GM21723 (cell line): ENCODE results near the gene IL34.

ENCODE experiments used
- ATAC-seq: cut with Tn5 transposase; IDR thresholded peaks from one replicate; pipeline ENCODE4 v1.9.1; 2021; ENCODE audit warnings: mild to moderate bottlenecking, moderate library complexity; ENCODE audit not compliant: unreplicated experiment

The IL34 gene

DNA sequence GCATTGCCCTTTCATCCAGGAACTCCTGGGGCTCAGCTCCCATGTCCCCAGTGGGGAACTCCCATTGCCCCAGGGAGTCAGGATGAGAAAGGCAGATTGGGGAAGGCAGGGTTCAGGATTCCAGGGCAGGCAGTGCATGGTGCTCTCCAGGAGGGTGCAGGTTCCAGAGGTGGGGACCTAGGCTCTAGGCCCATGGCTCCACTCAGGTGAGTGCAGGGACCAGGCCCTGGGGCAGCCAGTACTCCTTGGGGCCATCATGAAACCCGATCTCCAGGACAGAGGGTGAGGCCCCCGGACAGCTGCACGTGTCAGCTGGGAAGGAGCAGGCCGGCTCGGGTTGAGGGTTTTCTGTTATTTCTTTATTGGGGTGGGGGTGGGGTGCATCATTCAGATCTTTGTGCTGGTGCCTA, 40.7 kb downstream of the IL34 start:
- ATAC-seq = no peak

DNA sequence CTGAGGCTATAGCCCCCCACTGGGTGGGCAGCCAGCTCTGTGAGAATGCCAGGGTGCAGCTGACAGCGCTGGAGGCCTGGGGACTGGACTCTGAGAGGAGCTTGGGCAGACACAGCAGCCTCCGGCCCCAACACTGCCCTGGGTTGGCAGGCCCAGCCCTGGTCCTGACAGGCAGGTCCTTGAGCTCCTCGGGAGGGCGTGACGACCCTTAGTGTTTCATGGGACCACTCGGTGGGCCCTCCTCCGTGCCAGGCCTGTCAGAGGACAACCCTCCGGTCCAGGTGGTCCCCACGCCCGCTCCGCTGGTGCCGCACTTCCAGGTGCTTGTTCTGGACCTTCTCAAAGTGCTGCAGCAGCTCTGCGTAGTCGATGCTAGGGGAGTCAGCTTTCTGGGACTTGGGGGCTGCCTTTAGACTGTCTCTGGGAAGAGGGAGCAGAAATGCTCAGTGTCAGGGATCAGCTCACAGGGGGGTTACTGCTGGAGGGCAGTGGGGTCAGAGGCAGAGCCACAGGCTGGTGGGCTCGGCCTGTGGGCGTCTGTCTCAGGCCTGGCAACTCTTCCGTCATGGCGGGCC, 41.4 kb downstream of the IL34 start:
- no peak for ATAC-seq

DNA sequence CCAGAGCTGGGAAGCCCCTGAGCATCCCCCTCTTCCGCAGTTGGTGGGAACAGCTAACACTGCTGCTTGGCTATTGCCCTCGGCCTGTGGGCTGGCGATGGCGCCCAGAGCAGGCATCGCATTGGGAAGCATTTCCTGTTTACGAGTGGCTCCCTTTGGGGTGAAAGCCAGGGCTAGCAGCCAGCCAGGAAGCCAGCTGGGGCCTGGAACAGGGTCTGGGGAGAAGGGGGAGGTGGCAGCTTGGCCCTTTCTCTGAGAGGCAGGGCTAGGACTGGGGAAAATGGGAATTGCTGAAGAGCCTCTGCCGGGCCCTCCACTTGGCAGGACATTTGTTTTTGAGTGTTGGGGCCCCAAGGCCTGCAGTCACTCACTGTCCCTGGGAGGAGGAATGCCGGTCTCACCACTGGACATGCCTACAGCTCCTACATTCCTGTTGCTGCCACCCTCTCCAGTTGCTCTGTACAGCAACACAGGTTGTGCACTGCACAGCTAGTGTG, 41.9 kb downstream of the IL34 start:
- no peak for ATAC-seq

DNA sequence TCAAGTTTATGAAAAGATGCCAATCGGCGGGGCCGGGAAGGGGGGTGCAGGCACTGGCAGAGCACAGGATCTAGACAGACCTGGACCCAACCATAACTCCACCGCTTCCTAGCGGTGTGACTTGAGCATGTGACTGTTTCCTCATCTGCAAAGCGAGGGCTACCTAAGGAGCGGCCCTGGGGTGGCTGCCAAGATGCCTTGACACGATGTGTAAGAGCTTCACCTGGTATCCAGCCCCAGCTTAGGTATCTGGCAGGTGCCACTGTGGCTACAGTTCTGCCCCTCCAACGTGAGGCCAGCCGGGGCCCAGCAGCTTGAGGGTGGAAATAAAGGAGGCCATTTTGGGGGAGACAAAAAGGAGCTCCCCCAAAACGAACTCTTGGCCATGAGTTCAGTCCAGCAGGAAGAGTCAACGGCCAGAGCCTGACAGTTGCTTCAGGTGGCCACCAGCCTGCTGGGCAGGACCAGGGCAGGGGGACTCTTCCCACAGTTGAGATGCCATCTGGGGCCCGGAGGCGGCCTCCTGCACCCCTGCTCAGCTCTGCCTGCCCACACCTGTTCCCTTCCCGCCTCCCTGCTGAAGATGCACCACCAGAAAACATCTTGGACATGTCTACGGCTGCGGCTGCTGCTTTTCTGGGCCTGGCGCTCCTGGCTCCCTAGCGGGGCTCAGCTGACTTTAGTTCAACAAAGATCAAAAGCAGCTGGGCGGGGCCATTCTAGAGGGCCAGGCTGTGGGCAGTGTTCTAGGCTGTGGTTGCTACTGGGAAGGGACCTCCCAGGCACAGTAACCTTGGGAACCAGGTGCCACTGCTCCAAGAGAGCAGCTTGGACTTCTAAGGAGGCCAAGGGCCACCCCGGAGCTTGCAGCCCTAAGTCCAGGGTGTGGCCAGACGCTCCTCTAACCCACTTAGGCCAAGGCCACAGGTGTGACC, 42.9 kb downstream of the IL34 start:
- no peak for ATAC-seq

DNA sequence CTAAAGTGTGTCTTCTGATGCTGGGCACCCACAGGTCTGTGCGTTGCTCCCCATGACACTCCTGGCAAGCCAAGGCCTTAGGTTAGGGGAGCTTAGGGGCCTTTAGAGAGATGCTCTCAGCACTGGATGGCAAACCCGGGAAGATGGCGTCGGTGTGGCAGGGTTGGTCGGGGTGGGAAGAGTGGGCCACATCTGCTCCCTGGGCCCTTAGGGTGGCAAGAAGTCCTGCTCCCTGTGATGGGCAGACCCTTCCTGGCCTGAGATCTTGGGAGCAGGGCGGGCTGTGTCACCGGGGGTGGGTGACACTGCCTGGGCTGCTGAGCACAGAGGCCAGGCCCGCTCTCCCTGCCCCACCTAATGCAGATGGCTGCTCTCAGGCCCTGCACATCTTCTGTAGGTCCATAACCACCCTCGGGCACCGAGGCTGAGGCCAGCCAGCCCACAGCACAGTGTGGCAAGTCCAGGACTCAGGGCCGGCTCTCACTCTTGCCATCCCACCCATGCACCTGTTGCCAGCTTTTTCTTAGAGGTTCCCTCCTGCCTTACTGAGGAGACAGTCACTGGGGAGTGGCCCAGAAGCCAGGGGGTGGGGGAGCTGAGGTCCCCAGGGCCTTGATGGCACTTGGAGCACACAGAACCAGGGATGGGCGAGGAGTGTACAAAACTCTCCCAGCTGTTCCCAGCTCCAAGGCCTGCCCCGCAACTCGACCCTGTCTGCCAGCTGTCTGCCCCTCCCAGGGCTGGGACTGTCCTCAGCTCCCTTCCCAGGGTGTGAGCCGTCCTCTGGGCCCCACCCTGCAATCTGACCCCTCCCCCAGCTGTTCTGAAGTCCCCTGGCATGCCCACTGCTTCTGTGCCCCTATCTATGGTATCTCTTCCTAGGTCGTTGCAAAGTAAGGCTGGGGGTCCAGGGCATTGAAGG, 43.9 kb downstream of the IL34 start:
- no peak for ATAC-seq

DNA sequence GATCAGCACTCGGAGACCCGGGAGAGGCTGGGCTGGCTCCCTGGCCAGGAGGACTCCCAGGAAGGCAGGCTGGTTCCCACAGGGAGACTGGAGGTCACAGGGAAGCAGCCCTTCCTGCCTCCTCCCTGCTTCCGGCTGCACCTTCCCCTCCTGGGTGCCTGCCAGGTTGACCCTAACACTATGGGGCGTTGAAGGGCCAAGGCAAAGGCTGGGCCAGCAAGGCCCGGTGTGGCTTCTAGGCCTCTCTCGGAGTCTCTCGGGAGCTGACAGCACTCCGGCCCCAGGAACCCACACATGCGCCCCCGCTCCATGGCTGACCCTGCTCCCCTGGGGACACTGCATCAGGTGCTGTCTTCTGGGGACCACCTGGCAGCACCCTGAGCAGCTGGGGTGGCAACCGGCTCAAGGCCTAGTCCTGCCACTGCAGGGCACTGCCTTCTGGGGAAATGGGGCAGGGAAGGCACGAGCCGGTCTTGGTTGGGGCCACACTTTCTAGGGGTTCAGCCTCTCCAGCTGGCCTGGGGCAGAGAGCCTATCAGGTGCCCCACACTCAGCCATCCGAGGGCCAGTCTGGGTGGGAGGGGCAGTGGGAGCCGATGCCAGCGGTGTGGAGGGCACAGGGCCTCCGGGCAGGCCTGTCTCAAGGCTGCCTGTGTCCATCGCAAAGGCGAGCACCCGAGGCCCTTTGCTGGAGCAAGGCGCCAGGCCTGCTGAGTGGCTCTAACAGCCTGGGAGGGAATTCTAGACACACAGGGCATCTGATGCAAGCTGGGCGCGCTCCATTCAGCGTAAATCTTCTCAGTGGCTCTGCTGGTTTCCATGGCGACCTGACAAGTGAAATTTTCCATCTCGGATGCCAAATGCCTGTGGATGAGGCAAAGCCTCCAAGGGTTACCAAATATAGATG, 45.1 kb downstream of the IL34 start:
- no peak for ATAC-seq

DNA sequence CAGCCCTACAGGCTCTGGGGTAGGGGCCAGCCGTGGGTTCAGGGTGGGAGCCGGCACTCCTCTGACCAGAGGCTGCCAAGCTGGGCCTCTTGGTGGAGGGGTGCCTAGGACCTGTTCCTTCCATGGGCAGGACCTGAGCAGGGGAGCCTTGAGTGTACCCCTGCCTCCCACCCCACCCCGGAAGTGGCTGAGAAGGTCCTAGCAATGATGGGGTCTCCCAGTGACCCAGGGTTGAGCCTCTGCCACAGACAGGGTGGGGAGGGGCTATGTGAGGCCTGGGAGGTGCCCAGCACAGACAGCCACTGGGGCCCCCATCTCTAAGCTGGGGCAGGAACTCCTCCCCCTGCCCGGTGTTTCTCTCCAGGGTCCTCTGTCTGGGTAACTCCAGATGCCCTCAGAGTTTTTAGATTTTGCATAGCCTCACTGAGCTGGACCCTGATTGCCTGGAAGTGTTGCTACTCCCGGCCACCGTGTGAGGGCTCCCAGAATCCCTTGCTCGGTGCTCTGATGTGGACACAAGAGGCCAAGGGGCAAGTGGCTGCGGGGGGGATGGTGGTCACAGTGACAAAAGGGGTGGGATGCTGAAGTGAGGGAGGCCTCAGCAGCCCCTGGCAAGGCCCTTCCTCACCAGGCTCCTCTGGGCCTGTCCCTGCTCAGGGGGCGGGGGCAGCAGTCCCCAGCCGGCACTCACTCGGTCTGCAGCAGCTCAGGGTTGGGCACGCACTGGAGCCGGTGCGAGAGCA, 45.9 kb downstream of the IL34 start:
- ATAC-seq = no peak

DNA sequence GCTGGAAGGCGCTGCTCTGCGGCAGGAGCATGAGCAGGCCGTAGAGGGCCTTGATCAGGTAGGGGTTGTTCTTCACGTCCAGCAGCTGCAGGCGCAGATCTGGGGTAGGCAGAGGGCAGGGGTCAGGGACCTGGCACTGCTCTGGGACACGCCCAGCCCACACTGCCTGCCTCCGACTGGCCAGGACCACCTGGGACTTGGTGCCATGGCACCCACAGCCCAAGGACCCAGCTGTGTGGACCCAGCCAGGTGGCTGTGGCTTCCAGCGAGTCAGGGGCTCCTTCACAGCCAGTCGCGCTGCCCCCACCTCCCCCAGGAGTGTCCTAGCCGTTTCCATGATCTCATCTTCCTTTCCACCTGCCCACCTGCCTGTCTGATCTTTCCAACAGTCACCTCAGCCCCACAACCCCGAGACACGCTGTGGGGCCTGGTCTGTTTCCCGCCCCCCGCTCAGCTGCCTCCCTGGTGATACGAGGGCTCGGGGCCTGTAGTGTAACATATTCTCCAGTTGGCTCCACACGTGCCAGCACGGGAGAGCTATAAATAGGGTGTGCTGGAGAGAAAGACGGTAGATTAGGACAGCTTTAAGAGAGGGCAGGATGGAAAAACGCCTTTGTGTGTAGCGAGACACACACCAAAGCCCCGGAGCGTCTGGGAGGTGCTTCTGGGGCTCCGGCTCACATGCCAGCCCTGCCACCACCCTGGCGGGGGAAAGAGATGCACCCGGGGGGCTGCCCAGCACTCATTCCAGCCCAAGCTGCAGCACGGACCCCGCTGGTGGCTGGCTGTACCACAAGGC, 46.7 kb downstream of the IL34 start:
- no peak for ATAC-seq

DNA sequence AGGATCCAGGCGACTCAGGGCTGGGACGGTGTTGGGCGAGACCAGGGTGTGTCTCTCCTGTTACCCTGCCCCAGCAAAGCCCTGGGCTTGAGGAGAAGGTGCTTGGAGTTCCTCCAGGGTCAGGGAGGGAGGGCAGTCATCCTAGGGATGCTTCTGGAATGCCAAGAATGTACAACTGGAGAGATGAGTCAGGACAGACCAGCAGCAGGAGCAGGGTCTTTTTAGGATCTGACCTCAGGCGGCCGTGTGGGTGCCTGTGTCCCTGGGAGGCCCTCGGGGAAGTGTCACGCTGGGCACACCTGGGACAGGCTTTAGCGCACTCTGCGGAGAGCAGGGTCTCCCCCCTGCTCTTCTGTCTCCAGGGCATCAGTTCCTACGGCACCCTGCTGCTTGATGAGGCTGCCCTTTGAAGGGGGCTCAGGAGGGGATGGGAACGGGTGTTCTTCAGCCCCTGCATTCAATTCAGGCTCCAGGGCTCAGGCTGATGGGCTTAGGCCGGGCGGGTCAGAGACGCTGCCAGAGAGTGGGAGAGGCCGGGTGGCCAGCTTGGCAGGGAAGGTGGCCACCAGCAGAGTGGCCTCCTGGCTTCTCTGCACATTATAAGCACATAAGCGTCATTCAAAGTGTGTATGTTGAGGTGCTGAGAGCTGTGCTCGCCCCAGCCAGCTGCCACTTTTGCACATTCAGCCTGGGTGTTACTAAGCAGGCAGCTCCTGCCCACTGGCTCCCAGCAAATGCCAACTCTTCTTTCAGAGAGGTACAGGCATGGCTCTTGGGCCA, 47.9 kb downstream of the IL34 start:
- ATAC-seq = no peak

DNA sequence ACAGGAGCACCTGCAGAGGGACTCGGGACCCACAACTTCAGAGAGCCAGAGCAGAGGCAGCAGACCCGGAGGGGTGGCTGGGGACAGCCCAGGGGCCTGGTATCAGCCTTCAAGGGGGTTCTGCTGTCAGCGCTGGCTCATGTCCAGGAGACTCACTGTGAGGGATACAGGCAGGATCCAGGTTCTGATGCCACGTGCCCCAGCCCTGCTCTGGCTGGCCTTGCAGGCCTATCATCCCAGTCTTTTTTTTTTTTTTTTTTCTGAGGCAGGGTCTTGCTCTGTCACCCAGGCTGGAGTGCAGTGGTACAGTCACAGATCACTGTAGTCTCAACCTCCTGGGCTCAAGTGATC, 48.5 kb downstream of the IL34 start:
- ATAC-seq = no peak

DNA sequence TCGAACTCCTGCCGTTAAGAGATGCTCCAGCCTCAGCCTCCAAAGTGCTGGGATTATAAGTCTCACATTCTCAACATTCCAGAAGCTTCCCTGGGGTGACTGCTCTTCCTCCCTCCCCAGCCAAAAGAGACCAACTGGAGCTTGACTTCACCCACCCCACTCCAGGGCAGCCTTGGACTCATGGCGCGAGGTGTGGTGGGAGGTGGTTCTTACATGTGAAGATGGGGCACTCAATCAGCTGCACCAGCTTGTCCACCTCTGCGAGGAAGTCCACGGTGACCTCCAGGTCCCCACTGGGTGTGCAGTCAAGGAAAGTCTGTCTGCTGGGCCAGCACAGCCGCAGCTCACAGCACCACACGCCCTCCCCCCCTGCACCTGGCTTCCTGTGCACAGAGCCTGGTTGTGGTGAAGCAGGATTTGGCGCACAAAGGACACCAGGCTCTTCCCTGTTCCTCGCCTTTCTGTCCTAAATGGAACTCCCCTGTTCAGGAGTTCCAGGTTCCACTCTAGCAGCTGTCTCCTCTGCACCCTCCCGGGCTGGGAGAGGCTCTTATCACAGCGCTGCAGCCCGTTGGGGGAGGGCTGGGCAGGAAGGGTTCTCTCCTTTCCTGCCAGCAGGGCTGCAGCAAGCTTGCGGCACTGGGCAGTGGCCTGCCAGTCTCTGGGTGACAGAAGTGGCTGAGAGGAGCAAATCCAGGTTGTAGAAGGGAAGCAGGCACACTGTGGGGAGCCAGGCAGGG, 49.1 kb downstream of the IL34 start:
- ATAC-seq = no peak

DNA sequence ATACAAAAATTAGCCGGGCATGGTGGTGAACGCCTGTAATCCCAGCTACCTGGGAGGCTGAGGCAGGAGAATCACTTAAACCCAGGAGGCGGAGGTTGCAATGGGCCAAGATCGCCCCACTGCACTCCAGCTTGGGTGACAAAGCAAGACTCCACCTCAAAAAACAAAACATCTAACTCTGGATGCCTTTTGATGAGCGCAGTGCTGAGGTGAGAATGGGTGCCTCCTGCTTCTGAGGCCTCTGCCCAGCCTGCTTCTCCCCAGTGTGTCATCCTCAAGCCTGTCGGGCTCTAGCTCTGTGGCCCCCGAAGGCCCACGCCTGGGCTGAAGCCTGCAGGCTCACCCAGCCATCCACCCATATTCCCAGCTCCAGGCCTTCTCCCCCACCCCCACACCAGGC, 50.0 kb downstream of the IL34 start:
- ATAC-seq = no peak

DNA sequence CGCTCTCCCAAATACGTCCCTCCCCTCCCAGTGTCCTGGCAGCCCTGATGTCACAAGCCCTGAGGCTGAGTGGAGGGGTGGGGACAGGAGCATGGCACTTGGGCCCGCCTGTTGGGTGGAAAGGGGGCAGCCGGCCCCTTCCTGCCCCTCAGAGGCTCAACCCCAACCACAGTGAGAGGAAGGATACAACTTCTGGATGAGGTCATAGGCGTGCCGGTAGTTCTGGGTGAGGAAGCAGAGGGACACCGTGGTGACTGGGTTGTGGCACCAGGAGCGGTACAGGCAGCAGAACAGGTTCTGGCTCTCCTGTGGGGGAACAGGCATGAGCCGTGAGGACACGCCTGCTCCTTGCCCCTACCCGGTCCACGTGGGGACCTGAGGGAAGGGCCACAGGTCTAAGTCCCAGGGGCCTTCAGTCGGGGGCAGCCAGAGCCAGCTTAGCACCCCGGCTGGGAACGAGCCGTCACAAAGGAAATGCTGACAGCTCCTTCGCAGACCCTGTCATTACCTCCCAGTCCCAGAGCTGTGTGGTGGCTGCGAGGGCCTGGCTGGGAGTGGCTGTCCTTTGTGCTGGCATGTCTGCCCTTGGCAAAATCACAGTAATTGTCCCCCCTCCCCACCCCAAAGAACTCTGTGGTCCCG, 50.7 kb downstream of the IL34 start:
- no peak for ATAC-seq

DNA sequence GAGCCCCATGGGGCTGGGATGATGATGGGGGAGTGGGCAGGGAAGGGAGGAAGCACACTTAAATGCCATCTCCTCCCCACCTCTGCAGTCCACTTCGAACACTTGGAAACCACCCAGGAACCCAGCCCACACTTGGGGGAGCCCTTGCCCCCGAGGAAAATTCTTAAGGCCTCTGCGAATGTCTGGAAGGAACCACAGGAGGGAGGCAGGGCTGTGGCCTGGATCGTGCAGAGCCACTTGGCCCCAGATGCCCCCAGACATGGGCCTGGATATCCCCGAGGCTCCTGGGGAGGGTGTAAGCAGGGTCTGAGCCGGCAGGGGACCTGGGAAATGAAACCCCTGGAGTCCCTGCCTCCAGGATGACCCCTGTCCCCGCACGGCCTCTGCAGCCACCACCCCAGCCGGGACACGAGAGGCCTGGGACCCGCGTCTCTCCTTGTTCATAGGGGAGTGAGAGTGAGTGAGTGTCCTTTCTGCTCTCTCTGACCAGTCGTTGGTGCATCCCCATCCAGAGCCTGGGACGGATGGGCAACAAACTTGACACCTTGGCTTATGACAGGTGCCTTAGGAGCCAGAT, 51.3 kb downstream of the IL34 start:
- no peak for ATAC-seq

DNA sequence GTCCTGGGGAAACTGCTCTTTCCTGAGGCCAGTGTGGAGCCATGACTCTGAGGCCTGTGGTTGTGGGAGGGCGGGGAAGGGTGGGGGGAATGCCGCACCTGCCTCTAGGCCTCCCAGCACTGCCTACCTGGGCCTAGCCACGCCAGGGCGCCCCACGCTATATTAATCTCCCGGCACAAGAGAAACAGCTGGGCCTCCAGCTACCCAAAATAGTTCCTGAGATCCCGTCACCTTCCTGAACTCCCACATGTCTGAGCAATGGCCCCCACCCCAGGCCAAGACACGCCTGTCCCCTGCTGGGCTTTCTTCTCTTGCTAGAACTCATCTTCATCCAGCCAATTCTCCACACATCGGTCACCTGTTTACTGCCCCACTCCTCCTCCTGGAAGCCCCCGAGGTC, 52.5 kb downstream of the IL34 start:
- ATAC-seq = no peak

DNA sequence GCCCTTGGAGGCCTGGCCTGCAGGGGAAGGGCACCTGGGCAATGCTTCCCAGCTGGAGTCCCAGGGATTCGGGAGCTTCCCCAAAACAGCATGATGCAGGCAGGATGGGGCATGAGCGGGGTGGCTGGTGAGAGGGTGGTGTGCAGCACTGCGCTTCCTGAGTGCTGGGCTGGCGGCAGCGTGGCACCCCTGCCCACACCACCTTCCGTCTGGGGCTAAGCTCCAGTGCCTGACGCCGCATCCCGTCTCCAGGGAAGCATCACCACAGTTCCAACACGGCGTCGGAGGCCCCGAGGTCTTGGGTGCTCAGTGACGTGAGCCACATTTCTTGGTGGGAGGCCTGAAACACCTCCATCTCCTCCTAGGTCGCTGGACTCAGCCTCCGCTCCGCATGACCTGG, 53.3 kb downstream of the IL34 start:
- ATAC-seq = no peak
